ENCODE results near the gene ABCE1.
A peak's percentile ranks its signal among the peaks of the same experiment; 100 is the strongest.

Gene ABCE1
- 50.2 to 616 (median 160) reads per million in 9 experiments for total RNA-seq

DNA sequence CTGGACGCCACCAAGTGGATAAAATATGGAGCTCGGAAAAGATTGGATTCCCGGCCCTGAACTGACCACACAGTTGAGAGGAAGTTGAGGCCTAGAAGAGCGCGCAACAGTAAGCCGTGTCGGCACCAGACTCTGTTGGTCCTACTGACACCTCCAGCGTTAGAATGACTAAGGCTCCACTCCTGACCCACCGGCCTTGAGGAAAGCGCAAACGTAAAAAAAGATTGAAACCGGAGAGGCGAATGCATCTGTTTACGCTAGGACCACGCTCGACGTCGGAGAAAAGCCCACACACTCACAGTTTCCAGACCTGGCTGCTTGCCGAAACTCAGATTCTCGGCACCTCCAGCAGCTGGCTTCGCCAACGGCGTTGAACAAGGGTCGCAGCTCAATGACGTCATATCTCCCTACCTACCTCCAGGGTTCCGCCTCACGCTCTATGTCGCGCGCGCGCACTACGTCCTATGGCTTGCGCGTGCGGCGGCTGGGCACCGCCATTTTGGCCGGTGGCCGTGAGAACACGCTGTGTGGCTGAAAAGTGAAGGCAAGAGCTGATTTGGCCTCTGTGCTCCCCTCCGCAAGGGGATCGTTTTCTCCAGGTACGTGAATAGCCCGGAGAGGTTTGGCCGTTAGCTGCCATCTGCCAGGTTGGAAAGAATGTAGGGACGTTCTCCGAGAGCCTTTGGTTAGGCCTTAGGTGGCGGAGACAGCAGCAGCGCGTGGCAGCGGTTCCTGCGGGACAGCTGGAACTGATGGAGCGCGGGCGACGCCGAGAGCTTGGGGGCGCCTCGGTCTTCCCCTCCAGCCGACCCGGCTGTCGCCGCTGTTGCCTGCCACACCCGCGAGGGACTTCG lies at the start of gene ABCE1, which contains the start of gene ANAPC10:
ABCE1 (plus strand) TSS at position 491 of the 854 bp plus-strand sequence. CDS start 6,102 bp downstream, outside the sequence.
ANAPC10 (minus strand) TSS at position 376 of the 854 bp plus-strand sequence. CDS start 2,097 bp downstream, outside the sequence.
- peaks cover 17 to 39% of the 10 kb centered on the region in 2 donors for H3K4me1 Mint-ChIP-seq (ENCODE audit: low read depth in 2 of 2)
- H3K27me3 Mint-ChIP-seq, result no peaks in the 10 kb centered on the region
- H3K27ac Mint-ChIP-seq, result peak within 1 kb of the TSS; percentile 93 to 96
- peak; percentile 94 to 96 (median 95) for DNase-seq
- H3K36me3 Mint-ChIP-seq (ENCODE audit: insufficient read depth), result peaks cover 28% of the 10 kb centered on the region
- ATAC-seq (replicated peaks), result peak; percentile 89
- peak within 1 kb of the TSS; percentile 88 to 91 for H3K4me3 Mint-ChIP-seq
- H3K9me3 Mint-ChIP-seq, result no peaks in the 10 kb centered on the region

DNA sequence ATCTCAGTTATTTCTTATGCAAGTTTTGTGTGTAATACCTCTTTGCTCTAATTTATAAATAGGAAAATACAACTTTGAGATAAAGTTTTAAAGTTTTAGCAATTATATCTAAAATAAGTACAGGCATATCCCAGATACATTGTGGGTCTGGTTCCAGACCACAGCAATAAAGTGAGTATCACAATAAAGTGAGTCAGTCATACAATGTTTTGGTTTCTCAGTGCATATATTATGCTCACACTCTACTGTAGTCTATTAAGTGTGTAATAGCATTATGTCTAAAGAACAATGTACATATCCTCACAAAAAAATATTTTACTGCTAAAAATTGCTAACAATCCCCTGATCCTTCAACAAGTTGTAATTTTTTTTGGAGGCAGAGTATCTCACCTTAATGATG lies 49.3 kb upstream of the ABCE1 start:
- Mint-ChIP-seq H3K4me1 (ENCODE audit: low read depth in 2 of 2) (peaks cover 7 to 24% of the 10 kb centered on the region in 2 donors), H3K27ac (no peak overlapping the region), H3K4me3 (no peak overlapping the region), H3K36me3 (ENCODE audit: insufficient read depth) (no peaks in the 10 kb centered on the region), H3K27me3 (no peaks in the 10 kb centered on the region), H3K9me3 (no peaks in the 10 kb centered on the region)
- DNase-seq, result no peak
- no peak for ATAC-seq (replicated peaks)

DNA sequence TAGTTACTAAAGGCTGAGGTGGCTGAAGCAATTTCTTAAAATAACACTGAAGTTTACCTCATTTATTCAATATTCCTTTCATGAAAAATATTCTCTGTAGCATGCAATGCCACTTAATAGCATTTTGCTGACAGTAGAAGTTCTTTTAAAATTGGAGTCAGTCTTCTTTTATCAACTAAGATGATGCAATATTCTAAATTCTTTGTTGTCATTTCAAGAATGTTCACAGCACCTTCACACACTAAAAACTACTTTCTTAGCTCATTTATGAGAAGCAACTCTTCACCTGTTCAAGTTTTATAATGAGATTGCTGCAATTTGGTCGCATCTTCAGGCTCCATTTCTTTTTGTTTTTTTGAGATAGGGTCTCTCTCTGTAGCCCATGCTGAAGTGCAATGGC lies 48.9 kb upstream of the ABCE1 start:
- H3K4me3 Mint-ChIP-seq, result no peak overlapping the region
- peaks cover 5 to 20% of the 10 kb centered on the region in 2 donors for H3K4me1 Mint-ChIP-seq (ENCODE audit: low read depth in 2 of 2)
- H3K9me3 Mint-ChIP-seq, result no peaks in the 10 kb centered on the region
- H3K27me3 Mint-ChIP-seq, result no peaks in the 10 kb centered on the region
- DNase-seq (no peak), ATAC-seq (replicated peaks) (no peak)
- peaks cover 2% of the 10 kb centered on the region for H3K36me3 Mint-ChIP-seq (ENCODE audit: insufficient read depth)
- H3K27ac Mint-ChIP-seq, result no peak overlapping the region

DNA sequence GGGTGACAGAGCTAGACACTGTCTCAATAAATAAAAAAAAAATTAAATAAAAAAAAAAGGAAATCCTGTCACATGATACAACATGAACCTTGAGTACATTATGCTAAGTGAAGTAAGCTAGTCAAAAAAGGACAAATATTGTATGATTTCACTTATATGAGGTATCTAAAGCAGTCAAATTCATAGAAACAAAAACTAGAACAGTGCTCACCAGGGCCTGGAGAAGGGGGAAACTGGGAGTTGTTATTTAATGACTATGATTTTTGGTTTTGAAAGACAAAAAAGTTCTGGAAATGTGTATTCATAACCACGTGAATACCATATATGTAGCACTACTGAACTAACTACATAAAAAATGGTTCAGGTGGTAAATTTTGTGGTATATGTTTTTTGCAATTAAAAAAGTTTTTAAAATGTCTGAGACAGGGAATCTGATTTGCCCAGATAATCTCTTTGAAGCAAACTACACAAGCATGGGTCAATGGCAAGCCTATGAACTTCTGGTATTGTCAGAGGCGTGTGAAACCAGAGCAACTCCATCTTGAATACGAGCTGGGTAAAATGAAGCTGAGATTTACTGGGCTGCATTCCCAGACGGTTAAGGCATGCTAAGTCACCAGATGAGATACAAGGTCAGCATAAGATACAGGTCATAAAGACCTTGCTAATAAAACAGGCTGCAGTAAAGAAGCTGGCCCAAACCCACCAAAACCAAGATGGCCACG lies 42.4 kb upstream of the ABCE1 start:
- Mint-ChIP-seq H3K27me3 (no peaks in the 10 kb centered on the region), H3K4me3 (no peak overlapping the region), H3K9me3 (no peaks in the 10 kb centered on the region), H3K36me3 (ENCODE audit: insufficient read depth) (peaks cover 10% of the 10 kb centered on the region), H3K27ac (peak overlapping the region in 1 of 2 donors; percentile 47), H3K4me1 (ENCODE audit: low read depth in 2 of 2) (peaks cover 5 to 15% of the 10 kb centered on the region in 2 donors)
- ATAC-seq (replicated peaks) (no peak), DNase-seq (no peak)

DNA sequence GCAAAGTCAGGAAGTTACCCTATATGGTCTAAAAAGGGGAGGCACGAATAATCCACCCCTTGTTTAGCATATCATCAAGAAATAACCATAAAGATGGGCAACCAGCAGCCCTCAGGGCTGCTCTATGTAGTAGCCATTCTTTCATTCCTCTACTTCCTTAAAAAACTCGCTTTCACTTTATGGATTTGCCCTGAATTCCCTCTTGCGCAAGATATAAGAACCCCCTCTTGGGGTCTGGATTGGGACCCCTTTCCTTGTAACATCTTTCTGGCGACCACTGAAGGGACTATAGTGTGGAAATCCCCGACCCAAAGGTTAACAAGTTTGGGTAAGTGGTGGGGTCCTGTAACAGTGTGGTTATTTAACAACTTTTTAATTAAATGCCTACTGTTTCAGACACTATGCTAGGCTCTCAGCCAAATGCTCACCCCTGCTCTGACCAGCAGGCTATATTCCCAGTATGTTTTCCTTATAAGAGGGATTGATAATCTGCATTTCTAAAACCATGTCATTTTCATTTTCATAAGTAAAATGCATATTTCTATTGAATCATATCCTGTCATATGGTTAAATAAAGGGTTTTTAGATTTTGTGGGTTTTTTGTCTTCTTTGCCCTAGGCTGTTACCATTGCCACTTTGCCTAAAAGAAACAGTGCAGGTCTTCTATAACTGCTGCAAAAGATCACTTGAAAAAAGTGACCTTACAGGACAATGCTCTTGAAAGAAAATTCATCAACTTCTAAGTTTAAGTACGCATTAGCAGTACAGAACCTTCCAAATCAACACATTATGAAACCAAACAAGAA lies 41.6 kb upstream of the ABCE1 start:
- peaks cover 12% of the 10 kb centered on the region for H3K36me3 Mint-ChIP-seq (ENCODE audit: insufficient read depth)
- H3K27me3 Mint-ChIP-seq, result no peaks in the 10 kb centered on the region
- H3K9me3 Mint-ChIP-seq, result no peaks in the 10 kb centered on the region
- peaks cover 5 to 15% of the 10 kb centered on the region in 2 donors for H3K4me1 Mint-ChIP-seq (ENCODE audit: low read depth in 2 of 2)
- DNase-seq (no peak), ATAC-seq (replicated peaks) (no peak)
- no peak overlapping the region for H3K4me3 Mint-ChIP-seq
- peak overlapping the region in 1 of 2 donors; percentile 47 for H3K27ac Mint-ChIP-seq

DNA sequence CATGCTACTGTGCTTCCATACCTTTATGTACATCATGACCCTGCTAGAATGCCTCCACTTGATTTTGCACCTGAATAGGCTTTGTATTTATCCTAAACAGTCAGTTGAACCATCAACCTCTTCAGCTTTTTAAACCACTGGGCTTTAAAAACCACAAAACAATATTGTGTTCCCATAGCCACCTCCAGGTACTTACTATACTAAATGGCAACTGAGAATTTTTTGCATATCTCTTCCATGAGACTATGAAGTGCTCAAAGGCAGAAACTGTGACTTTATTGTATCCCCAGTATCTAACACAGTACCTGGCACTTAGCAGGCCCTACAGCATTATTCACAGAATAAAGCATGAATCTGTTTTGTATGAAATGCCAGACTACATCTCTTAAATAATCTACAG lies 39.9 kb upstream of the ABCE1 start:
- Mint-ChIP-seq H3K9me3 (no peaks in the 10 kb centered on the region), H3K27ac (no peak overlapping the region), H3K36me3 (ENCODE audit: insufficient read depth) (peaks cover 19% of the 10 kb centered on the region), H3K4me1 (ENCODE audit: low read depth in 2 of 2) (peaks cover 5 to 15% of the 10 kb centered on the region in 2 donors), H3K27me3 (no peaks in the 10 kb centered on the region), H3K4me3 (no peak overlapping the region)
- ATAC-seq (replicated peaks) (no peak), DNase-seq (no peak)

DNA sequence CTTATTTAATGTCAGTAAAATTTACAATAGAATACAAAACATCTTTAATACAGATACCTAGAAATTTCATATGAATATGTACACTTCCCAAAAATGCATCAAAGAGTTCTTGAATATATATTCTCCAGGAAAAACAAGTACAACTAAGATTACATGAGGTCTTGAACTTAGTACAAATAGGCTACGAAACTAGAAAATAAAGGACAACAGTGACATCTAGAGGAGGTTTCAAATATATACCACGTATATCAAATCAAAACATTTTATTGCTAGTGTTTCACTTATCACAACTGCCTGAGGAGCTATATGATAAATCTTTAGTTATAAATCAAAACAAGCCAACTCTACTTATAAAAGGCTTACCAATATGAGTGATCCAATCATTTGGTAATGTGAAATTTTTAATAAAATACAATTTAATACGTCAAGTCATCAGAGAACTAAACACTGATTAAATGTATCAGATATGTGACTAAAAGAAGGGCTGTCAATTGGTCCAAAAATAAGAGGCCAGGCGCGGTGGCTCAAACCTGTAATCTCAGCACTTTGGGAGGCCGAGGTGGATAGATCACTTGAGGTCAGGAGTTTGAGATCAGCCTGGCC lies 36.7 kb upstream of the ABCE1 start:
- Mint-ChIP-seq H3K9me3 (no peaks in the 10 kb centered on the region), H3K27ac (peak overlapping the region in 1 of 2 donors; percentile 41), H3K4me1 (ENCODE audit: low read depth in 2 of 2) (peaks cover 2 to 10% of the 10 kb centered on the region in 2 donors), H3K36me3 (ENCODE audit: insufficient read depth) (peaks cover 10% of the 10 kb centered on the region), H3K27me3 (no peaks in the 10 kb centered on the region), H3K4me3 (no peak overlapping the region)
- ATAC-seq (replicated peaks), result peak; percentile 67
- no peak for DNase-seq

DNA sequence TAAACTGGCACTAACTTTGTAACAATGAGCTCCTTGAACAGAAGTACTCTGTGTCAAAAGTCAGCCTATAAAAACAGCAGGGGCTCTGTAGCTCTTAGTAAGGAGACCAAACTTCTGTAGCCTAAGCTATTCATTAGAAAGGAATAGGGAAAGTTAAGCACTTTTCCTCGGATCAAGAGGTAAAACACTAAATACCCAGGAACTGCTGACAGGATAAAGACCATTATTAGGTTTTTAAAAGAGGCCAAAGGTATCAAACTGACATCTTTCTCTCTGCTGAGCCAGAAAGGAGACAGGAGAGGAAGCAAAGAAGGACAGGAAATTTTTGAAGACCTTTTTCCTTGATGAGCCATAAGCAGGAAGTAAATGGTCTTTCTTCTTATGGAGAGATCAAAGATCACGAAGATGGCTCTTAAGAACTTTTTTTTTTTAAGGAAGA lies 32.0 kb upstream of the ABCE1 start:
- Mint-ChIP-seq H3K27me3 (no peaks in the 10 kb centered on the region), H3K4me3 (no peak overlapping the region), H3K4me1 (ENCODE audit: low read depth in 2 of 2) (peaks cover 3 to 4% of the 10 kb centered on the region in 2 donors), H3K36me3 (ENCODE audit: insufficient read depth) (peaks cover 10% of the 10 kb centered on the region), H3K27ac (peak overlapping the region in 1 of 2 donors; percentile 44), H3K9me3 (no peaks in the 10 kb centered on the region)
- DNase-seq (no peak), ATAC-seq (replicated peaks) (no peak)

DNA sequence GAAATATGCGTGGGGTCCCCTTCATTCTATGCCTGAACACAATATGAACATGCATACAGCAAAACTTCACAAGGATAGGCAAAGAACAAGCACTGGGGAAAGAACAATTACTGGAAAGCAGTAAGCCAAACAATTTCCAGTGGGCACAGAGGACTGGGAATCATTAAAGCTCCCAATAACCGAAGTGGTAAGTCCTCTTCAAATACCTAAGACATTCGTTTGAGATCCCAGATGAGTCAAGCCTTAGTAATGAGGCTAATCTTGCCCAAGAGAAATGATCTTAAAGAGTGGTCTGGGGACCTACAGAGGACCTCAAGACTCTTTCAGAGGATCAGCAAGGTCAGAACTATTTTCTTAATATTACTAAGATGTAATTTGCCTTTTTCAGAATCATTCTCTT lies 28.8 kb upstream of the ABCE1 start:
- Mint-ChIP-seq H3K4me3 (no peak overlapping the region), H3K27ac (no peak overlapping the region)
- ATAC-seq (replicated peaks), result no peak

DNA sequence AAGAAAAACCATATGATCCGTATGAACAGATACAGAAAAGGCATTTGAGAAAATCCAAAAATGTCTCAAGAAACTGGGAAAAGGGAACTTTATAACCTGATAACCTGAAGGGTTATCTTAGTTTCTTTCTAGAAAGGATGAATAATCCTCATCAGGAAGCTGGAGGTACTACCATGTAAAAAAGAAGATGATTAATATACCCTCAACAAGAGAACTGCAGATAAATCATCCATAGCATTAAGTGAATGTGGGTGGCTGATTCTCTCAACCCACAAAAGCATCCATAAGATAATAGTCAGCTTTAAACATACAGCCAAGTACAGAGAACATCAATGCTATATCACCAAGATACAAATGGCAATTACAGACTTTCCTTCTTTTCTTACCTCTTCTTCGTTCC lies 26.6 kb upstream of the ABCE1 start:
- ATAC-seq (replicated peaks), result no peak

More for the DNA sequence above, 28.8 kb upstream of the ABCE1 start:
- H3K27me3 Mint-ChIP-seq, result no peaks in the 10 kb centered on the region
- no peak for DNase-seq
- H3K4me1 Mint-ChIP-seq (ENCODE audit: low read depth in 2 of 2), result peaks cover 3 to 10% of the 10 kb centered on the region in 2 donors
- no peaks in the 10 kb centered on the region for H3K36me3 Mint-ChIP-seq (ENCODE audit: insufficient read depth)
- no peaks in the 10 kb centered on the region for H3K9me3 Mint-ChIP-seq

DNA sequence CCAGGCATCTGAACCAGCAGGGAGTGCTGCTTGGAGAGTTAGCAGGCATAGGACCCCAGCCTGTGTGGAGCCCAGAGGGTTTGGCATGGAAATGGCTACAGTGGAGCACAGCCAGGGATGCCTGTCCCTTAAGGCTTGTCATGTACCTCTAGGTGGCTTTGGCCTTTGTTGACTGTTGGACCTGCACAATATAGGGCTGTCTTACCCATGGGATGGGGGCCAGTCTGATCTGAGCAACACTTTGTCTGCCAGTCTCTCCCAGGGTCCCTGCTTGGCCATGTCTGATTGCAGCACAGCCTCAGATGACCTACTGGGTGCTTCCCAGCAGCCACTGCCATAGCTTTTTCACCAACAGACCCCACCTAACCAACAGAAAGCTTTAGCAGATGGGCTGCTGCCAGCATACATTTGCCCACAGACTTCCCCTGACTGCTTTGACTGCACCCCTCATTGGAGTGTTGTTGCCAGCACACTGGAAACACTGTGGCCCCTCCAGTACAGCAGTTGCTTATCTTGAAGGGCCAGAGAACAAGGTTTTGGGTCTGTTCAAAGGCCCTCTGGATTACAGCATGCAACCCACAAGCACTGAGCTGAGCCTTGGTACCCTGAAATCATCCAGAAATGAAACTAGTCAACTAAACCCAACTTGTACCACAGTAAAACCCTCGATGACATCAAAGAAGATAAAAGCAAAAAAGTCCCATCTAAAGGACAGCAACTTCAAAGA lies 22.2 kb upstream of the ABCE1 start:
- Mint-ChIP-seq H3K4me1 (ENCODE audit: low read depth in 2 of 2) (peaks cover 20 to 46% of the 10 kb centered on the region in 2 donors), H3K4me3 (no peak overlapping the region)
- no peak for ATAC-seq (replicated peaks)

More for the DNA sequence above, 26.6 kb upstream of the ABCE1 start:
- peaks cover 10 to 22% of the 10 kb centered on the region in 2 donors for H3K4me1 Mint-ChIP-seq (ENCODE audit: low read depth in 2 of 2)
- H3K27ac Mint-ChIP-seq, result no peak overlapping the region
- no peak overlapping the region for H3K4me3 Mint-ChIP-seq
- H3K9me3 Mint-ChIP-seq, result no peaks in the 10 kb centered on the region
- no peak for DNase-seq
- H3K36me3 Mint-ChIP-seq (ENCODE audit: insufficient read depth), result peaks cover 4% of the 10 kb centered on the region
- no peaks in the 10 kb centered on the region for H3K27me3 Mint-ChIP-seq

DNA sequence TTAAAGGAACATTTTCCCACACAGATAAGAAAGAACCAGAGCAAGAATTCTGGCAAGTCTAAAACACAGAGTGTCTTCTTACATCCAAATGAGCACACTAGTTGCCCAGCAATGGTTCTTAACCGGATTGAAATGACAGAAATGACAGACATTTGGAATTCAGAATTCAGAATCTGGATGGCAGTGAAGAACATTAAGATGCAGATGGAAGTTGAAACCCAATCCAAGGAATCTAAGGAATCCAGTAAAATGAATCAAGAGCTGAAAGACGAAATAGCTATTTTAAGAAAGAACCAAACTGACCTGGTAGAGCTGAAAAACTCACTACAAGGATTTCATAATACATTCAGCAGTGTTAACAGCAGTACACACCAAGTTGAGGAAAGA lies 21.6 kb upstream of the ABCE1 start:
- Mint-ChIP-seq H3K27ac (peak overlapping the region; percentile 41 to 73), H3K9me3 (no peaks in the 10 kb centered on the region), H3K36me3 (ENCODE audit: insufficient read depth) (peaks cover 18% of the 10 kb centered on the region), H3K4me1 (ENCODE audit: low read depth in 2 of 2) (peaks cover 19 to 45% of the 10 kb centered on the region in 2 donors), H3K4me3 (no peak overlapping the region), H3K27me3 (no peaks in the 10 kb centered on the region)
- ATAC-seq (replicated peaks), result no peak
- DNase-seq, result no peak

More for the DNA sequence above, 22.2 kb upstream of the ABCE1 start:
- no peak for DNase-seq
- Mint-ChIP-seq H3K27ac (peak overlapping the region; percentile 41 to 73), H3K36me3 (ENCODE audit: insufficient read depth) (peaks cover 13% of the 10 kb centered on the region), H3K27me3 (no peaks in the 10 kb centered on the region), H3K9me3 (no peaks in the 10 kb centered on the region)
